Gastrocnemius medialis (tissue), 4 donors: ENCODE measurements around the gene DNAJC17.

ENCODE experiments used
- POLR2A ChIP-seq, 2 donors: fragments of 450-650 bp; IDR thresholded peaks; one replicate each; pipeline ENCODE4 v1.6.1; 2017; ENCODE audit warnings: antibody characterized with exemption in 2 of 2, mild to moderate bottlenecking in 2 of 2, moderate library complexity in 2 of 2
- TF ChIP-seq, protein P1 (sequence below), 5 experiments: fragments of 450-650 bp in 3 of 5; fragments of 200-600 bp in 2 of 5; sonication (generic) in 2 of 5; IDR thresholded peaks in 4 of 5; conservative IDR thresholded peaks in 1 of 5; 1 replicate in 4 of 5; 2 replicates in 1 of 5; pipeline ENCODE4 v1.5.1; 2016 to 2019; ENCODE audit warnings: antibody characterized with exemption in 5 of 5, mild to moderate bottlenecking in 3 of 5, moderate library complexity in 3 of 5

DNA sequence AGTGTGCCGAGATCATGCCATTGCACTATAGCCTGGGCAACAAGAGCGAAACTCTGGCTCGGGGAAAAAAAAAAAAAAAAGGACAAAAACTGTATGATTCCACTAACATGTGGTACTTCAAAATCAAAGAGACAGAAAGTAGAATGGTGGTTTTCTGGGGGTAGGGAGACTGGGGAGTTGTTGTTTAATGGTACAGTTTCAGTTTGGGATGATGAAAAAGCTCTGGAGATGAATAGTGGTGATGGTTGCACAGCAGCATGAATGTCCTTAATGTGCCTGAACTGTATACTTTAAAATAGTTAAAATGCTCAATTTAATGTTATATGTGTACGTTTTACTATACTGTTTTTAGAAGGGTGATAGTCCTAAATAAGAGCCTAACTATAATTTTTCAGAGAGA lies 84.9 kb downstream of the DNAJC17 start:
- TF ChIP-seq, protein P1, sequence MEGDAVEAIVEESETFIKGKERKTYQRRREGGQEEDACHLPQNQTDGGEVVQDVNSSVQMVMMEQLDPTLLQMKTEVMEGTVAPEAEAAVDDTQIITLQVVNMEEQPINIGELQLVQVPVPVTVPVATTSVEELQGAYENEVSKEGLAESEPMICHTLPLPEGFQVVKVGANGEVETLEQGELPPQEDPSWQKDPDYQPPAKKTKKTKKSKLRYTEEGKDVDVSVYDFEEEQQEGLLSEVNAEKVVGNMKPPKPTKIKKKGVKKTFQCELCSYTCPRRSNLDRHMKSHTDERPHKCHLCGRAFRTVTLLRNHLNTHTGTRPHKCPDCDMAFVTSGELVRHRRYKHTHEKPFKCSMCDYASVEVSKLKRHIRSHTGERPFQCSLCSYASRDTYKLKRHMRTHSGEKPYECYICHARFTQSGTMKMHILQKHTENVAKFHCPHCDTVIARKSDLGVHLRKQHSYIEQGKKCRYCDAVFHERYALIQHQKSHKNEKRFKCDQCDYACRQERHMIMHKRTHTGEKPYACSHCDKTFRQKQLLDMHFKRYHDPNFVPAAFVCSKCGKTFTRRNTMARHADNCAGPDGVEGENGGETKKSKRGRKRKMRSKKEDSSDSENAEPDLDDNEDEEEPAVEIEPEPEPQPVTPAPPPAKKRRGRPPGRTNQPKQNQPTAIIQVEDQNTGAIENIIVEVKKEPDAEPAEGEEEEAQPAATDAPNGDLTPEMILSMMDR (IDR thresholded peaks at IDR 0.05 in 4 of 5, conservative IDR thresholded peaks at IDR 0.05 in 1 of 5): no peak
- TF ChIP-seq POLR2A (IDR thresholded peaks at IDR 0.05): no peak
